Body of pancreas (tissue), 4 donors: ENCODE measurements around the gene GLRA3. TPM values are rescaled to one million over a fixed set of nuclear protein-coding genes. Genes with fewer than 3 reads are reported as not detected.

ENCODE experiments used
- ATAC-seq: fragments of 150-250 bp; one replicate; pipeline ENCODE4 v1.9.1; 2016
- DNase-seq, 4 donors: peaks; one replicate each; pipeline ENCODE4 v3.0.0-alpha.2; 2019
- H3K27ac ChIP-seq, 4 donors: fragments of 200-600 bp; sonication (generic); 1 replicate in 3 of 4; 2 replicates in 1 of 4; pipeline versions ENCODE4 v1.5.1 to v1.6.1; 2016 to 2019; ENCODE audit warnings: mild to moderate bottlenecking in 1 of 4, mixed read lengths in 1 of 4, moderate library complexity in 1 of 4
- H3K27me3 ChIP-seq, 2 donors: fragments of 200-600 bp; sonication (generic); one replicate each; pipeline ENCODE4 v1.6.0; 2016; ENCODE audit warnings: mild to moderate bottlenecking in 1 of 2
- H3K36me3 ChIP-seq, 2 donors: fragments of 200-600 bp; sonication (generic); replicated peaks in 1 of 2; 2 replicates each; pipeline ENCODE4 v1.5.1; 2016; ENCODE audit warnings: low read depth in 2 of 2; ENCODE audit not compliant: insufficient read depth in 1 of 2
- H3K4me1 ChIP-seq: fragments of 200-600 bp; sonication (generic); one replicate; pipeline ENCODE4 v1.6.0; 2016
- H3K4me3 ChIP-seq, 2 donors: fragments of 200-600 bp; sonication (generic); 1 replicate in 1 of 2; 2 replicates in 1 of 2; pipeline ENCODE4 v1.5.1; 2016 to 2019
- H3K9me3 ChIP-seq, 3 donors: fragments of 200-600 bp; sonication (generic); 1 replicate in 2 of 3; 2 replicates in 1 of 3; pipeline ENCODE4 v1.5.1; 2016
- CTCF ChIP-seq, 7 experiments: fragments of 450-650 bp in 4 of 7; fragments of 200-600 bp in 3 of 7; sonication (generic) in 3 of 7; IDR thresholded peaks; one replicate each; pipeline ENCODE4 v1.5.1; 2016 to 2019; ENCODE audit warnings: antibody characterized with exemption in 7 of 7
- POLR2A ChIP-seq, 3 donors: fragments of 450-650 bp; IDR thresholded peaks; one replicate each; pipeline ENCODE4 v1.6.1; 2016; ENCODE audit warnings: antibody characterized with exemption in 3 of 3, mild to moderate bottlenecking in 2 of 3
- WGBS, 2 donors: methylation state at CpG; one replicate each; pipeline ENCODE4 v1.1.5; 2017; 5-methylcytosine and 5-hydroxymethylcytosine counted together
- intact Hi-C: fragments of 100-400 bp; cut with DNase I; formaldehyde crosslinking; loops from one replicate; pipeline ENCODE4 v1.15.1; 2023
- total RNA-seq, 2 donors: library from RNA; depleted of rRNA; stranded (reverse); fragments of >200 nt; gene quantifications; one replicate each; pipeline ENCODE4 v1.1.0, GENCODE V29; 2016

Gene GLRA3
- total RNA-seq, 2 donors from 2014 or later = 0.26 TPM; not detected in 1

GRCh38 chr4:174681723-174682300 lies 147.2 kb downstream of the GLRA3 start:
- intact Hi-C loops = no loop called here
- H3K4me1 ChIP-seq = no peaks in the 10 kb centered on the region
- DNase-seq (no peak), ATAC-seq (no peak)
- TF ChIP-seq POLR2A (IDR thresholded peaks at IDR 0.05) (no peak), CTCF (IDR thresholded peaks at IDR 0.05) (no peak)
- no peak overlapping the region for H3K4me3 ChIP-seq
- WGBS, 2 donors = 54 to 55% methylated on average over 4 of the region's 4 CpGs
- no peaks in the 10 kb centered on the region for H3K9me3 ChIP-seq
- H3K27me3 ChIP-seq = no peaks in the 10 kb centered on the region
- no peak overlapping the region for H3K27ac ChIP-seq
- H3K36me3 ChIP-seq = no peaks in the 10 kb centered on the region

- no peak for DNase-seq
- no peaks in the 10 kb centered on the region for H3K27me3 ChIP-seq
- no peak for ATAC-seq
- H3K27ac ChIP-seq = no peak overlapping the region
- intact Hi-C loops = no loop called here
- no peaks in the 10 kb centered on the region for H3K36me3 ChIP-seq
- H3K4me1 ChIP-seq = no peaks in the 10 kb centered on the region
- TF ChIP-seq POLR2A (IDR thresholded peaks at IDR 0.05) = no peak
- TF ChIP-seq CTCF (IDR thresholded peaks at IDR 0.05) = no peak
- H3K9me3 ChIP-seq = no peaks in the 10 kb centered on the region
- H3K4me3 ChIP-seq = no peak overlapping the region
- 85 to 100% methylated on average over 1 of the region's 1 CpG for WGBS, 2 donors
Measured at GRCh38 chr4:174674305-174674840, 154.7 kb downstream of the GLRA3 start.

GRCh38 chr4:174673865-174674264 lies 155.2 kb downstream of the GLRA3 start:
- no peak overlapping the region for H3K4me3 ChIP-seq
- H3K27me3 ChIP-seq = no peaks in the 10 kb centered on the region
- H3K9me3 ChIP-seq = no peaks in the 10 kb centered on the region
- TF ChIP-seq POLR2A (IDR thresholded peaks at IDR 0.05) (no peak), CTCF (IDR thresholded peaks at IDR 0.05) (no peak)
- H3K36me3 ChIP-seq = no peaks in the 10 kb centered on the region
- DNase-seq (no peak), ATAC-seq (no peak)
- intact Hi-C loops = no loop called here
- no peaks in the 10 kb centered on the region for H3K4me1 ChIP-seq
- H3K27ac ChIP-seq = no peak overlapping the region

- no peak for TF ChIP-seq CTCF (IDR thresholded peaks at IDR 0.05)
- no peak for TF ChIP-seq POLR2A (IDR thresholded peaks at IDR 0.05)
- H3K27me3 ChIP-seq = no peaks in the 10 kb centered on the region
- no peak overlapping the region for H3K4me3 ChIP-seq
- WGBS, 2 donors = 40 to 43% methylated on average over 4 of the region's 4 CpGs
- H3K4me1 ChIP-seq = no peaks in the 10 kb centered on the region
- H3K9me3 ChIP-seq = no peaks in the 10 kb centered on the region
- intact Hi-C loops = no loop called here
- H3K36me3 ChIP-seq = no peaks in the 10 kb centered on the region
- ATAC-seq (no peak), DNase-seq (no peak)
- no peak overlapping the region for H3K27ac ChIP-seq
Measured at GRCh38 chr4:174672276-174672675, 156.8 kb downstream of the GLRA3 start.

GRCh38 chr4:174669270-174669669 lies 159.8 kb downstream of the GLRA3 start:
- TF ChIP-seq CTCF (IDR thresholded peaks at IDR 0.05) = no peak
- TF ChIP-seq POLR2A (IDR thresholded peaks at IDR 0.05) = no peak
- no peak for DNase-seq
- Histone ChIP-seq H3K27me3 (no peaks in the 10 kb centered on the region), H3K36me3 (no peaks in the 10 kb centered on the region), H3K4me1 (no peaks in the 10 kb centered on the region), H3K27ac (no peak overlapping the region), H3K9me3 (no peaks in the 10 kb centered on the region), H3K4me3 (no peak overlapping the region)
- no peak for ATAC-seq
- 58 to 72% methylated on average over 3 of the region's 3 CpGs for WGBS, 2 donors
- intact Hi-C loops = no loop called here
